ENCODE results near the gene CABLES2. TPM values are rescaled to one million over a fixed set of nuclear protein-coding genes. Genes with fewer than 3 reads are reported as not detected.
A peak's percentile ranks its signal among the peaks of the same experiment; 100 is the strongest.

CABLES2 gene
- total RNA-seq, 1 donor, result 1.8 TPM

GRCh38 chr20:62362991-62363919 lies 43.8 kb downstream of the CABLES2 start:
- H3K9me3 ChIP-seq (ENCODE audit: low read depth, low read length), result no peaks in the 10 kb centered on the region
- H2AFZ ChIP-seq (ENCODE audit: low read length), result no peak overlapping the region
- peaks cover 2% of the 10 kb centered on the region for H4K20me1 ChIP-seq (ENCODE audit: insufficient read depth, low read length)
- peaks cover 11% of the 10 kb centered on the region for H3K4me1 ChIP-seq (ENCODE audit: insufficient read depth, low read length)
- H3K27ac ChIP-seq (ENCODE audit: low read depth, low read length), result no peak overlapping the region
- no peak overlapping the region for H3K4me3 ChIP-seq (ENCODE audit: insufficient read depth, low read length)
- DNase-seq (ENCODE audit: insufficient read length, low spot score, missing footprints), result peak; percentile 85
- TF ChIP-seq CTCF (IDR thresholded peaks at IDR 0.05; ENCODE audit: extremely low read depth, low read depth, low read length), result no peak
- no peaks in the 10 kb centered on the region for H3K36me3 ChIP-seq (ENCODE audit: insufficient read depth, low read length)
- H3K27me3 ChIP-seq (ENCODE audit: insufficient read depth, low read length), result peaks cover 22% of the 10 kb centered on the region
- no peaks in the 10 kb centered on the region for H3K79me2 ChIP-seq (ENCODE audit: insufficient read depth, low read length)
- H3K4me2 ChIP-seq (ENCODE audit: insufficient read depth, low read length), result no peak overlapping the region

DNA sequence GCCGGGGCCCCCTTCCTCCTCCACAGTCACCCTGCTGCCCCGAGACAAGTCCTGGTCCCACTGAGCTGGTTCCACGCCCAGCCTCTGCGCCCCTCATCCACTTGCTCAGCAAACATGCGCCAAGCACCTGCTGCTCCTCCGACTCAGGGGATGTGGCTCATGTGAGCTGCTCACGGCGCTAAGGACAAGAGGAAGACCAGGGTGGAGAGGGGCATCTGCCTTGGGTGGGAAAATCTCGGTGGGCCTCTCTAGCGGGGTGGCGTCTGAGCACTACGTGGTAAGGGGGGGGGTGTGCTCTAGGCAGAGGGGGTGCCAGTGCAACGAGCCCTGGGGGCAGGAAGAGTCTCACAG lies 44.5 kb downstream of the CABLES2 start:
- Histone ChIP-seq H3K4me1 (ENCODE audit: insufficient read depth, low read length) (peaks cover 10% of the 10 kb centered on the region), H3K36me3 (ENCODE audit: insufficient read depth, low read length) (no peaks in the 10 kb centered on the region), H2AFZ (ENCODE audit: low read length) (no peak overlapping the region), H3K27ac (ENCODE audit: low read depth, low read length) (no peak overlapping the region), H3K9me3 (ENCODE audit: low read depth, low read length) (no peaks in the 10 kb centered on the region), H4K20me1 (ENCODE audit: insufficient read depth, low read length) (peaks cover 2% of the 10 kb centered on the region), H3K79me2 (ENCODE audit: insufficient read depth, low read length) (no peaks in the 10 kb centered on the region), H3K27me3 (ENCODE audit: insufficient read depth, low read length) (peaks cover 15% of the 10 kb centered on the region), H3K4me3 (ENCODE audit: insufficient read depth, low read length) (no peak overlapping the region), H3K4me2 (ENCODE audit: insufficient read depth, low read length) (no peak overlapping the region)
- DNase-seq (ENCODE audit: insufficient read length, low spot score, missing footprints), result peak; percentile 81
- no peak for TF ChIP-seq CTCF (IDR thresholded peaks at IDR 0.05; ENCODE audit: extremely low read depth, low read depth, low read length)

GRCh38 chr20:62361799-62362589 lies 45.1 kb downstream of the CABLES2 start:
- H3K27ac ChIP-seq (ENCODE audit: low read depth, low read length), result no peak overlapping the region
- no peak for TF ChIP-seq CTCF (IDR thresholded peaks at IDR 0.05; ENCODE audit: extremely low read depth, low read depth, low read length)

More at GRCh38 chr20:62361799-62362589, 45.1 kb downstream of the CABLES2 start:
- DNase-seq (ENCODE audit: insufficient read length, low spot score, missing footprints), result peak; percentile 73
- no peaks in the 10 kb centered on the region for H3K9me3 ChIP-seq (ENCODE audit: low read depth, low read length)
- peaks cover 14% of the 10 kb centered on the region for H3K4me1 ChIP-seq (ENCODE audit: insufficient read depth, low read length)
- H2AFZ ChIP-seq (ENCODE audit: low read length), result no peak overlapping the region
- H3K4me3 ChIP-seq (ENCODE audit: insufficient read depth, low read length), result no peak overlapping the region
- no peaks in the 10 kb centered on the region for H3K36me3 ChIP-seq (ENCODE audit: insufficient read depth, low read length)
- H3K4me2 ChIP-seq (ENCODE audit: insufficient read depth, low read length), result no peak overlapping the region
- peaks cover 12% of the 10 kb centered on the region for H3K27me3 ChIP-seq (ENCODE audit: insufficient read depth, low read length)
- no peaks in the 10 kb centered on the region for H3K79me2 ChIP-seq (ENCODE audit: insufficient read depth, low read length)
- peaks cover 2% of the 10 kb centered on the region for H4K20me1 ChIP-seq (ENCODE audit: insufficient read depth, low read length)

Measured in osteoblast (primary cell).